GM12875 (cell line): Measurements from ENCODE around the gene DGKI.

ENCODE experiments used
- H3K4me3 ChIP-seq: one replicate; pipeline ENCODE4 v1.5.1; 2011; ENCODE audit warnings: low read depth, low read length, control low read depth
- TF ChIP-seq, protein P1 (sequence below): IDR thresholded peaks from 2 replicates; pipeline ENCODE4 v1.5.1; 2011; ENCODE audit warnings: low read depth, mild to moderate bottlenecking, control low read depth, inconsistent platforms, low read length, moderate library complexity, borderline replicate concordance; ENCODE audit not compliant: insufficient read depth

Gene DGKI

DNA sequence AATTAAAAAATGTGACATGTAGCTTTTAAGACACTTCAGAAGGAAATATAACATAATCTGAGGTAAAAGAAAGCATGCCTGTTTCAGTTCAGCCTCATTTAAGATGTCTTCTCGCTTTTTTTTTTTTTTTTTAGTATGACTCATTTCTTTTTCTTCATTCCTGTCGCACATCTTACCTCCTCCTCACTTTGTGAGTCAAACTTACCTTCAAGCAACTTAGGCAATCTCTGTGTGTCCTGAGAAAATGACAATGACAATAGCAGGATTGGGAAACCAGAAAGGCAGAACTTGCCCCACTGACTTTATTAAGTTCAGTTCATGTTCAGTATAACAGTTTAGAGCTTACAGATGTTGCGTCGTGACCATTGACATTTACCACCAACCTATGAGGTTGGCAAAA is 511.0 kb downstream of the DGKI start:
- TF ChIP-seq, protein P1, sequence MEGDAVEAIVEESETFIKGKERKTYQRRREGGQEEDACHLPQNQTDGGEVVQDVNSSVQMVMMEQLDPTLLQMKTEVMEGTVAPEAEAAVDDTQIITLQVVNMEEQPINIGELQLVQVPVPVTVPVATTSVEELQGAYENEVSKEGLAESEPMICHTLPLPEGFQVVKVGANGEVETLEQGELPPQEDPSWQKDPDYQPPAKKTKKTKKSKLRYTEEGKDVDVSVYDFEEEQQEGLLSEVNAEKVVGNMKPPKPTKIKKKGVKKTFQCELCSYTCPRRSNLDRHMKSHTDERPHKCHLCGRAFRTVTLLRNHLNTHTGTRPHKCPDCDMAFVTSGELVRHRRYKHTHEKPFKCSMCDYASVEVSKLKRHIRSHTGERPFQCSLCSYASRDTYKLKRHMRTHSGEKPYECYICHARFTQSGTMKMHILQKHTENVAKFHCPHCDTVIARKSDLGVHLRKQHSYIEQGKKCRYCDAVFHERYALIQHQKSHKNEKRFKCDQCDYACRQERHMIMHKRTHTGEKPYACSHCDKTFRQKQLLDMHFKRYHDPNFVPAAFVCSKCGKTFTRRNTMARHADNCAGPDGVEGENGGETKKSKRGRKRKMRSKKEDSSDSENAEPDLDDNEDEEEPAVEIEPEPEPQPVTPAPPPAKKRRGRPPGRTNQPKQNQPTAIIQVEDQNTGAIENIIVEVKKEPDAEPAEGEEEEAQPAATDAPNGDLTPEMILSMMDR, result no peak
- H3K4me3 ChIP-seq, result no peak overlapping the region

DNA sequence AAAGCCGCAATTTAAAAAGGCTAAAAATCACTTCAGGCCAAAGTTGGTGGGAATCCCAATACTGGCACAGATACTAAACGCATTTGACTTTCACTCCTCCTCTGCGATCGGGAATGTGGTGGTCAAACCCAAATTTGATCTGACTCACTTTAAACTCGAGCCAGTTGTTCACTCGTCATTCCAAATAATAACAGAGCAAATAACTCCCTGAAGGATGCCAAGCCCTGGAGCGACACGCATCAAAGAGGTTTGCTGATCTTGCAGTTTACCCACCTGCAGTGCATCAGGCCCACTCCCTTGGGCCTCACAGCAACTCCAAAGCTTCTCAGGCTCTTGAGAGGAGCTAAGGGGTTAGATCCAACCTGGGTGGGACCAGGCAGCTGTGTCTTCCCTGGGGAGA is 515.4 kb downstream of the DGKI start:
- TF ChIP-seq, protein P1, result no peak
- H3K4me3 ChIP-seq, result no peak overlapping the region
